Neural cell (in vitro differentiated cells): Measurements from ENCODE around the gene ZFP36L2. TPM values are rescaled to one million over a fixed set of nuclear protein-coding genes. Genes with fewer than 3 reads are reported as not detected.

Source experiments
- H2AFZ ChIP-seq: fragments of 200-600, 300-800 bp; sonication (generic), shearing (Covaris generic); 2 replicates; pipeline ENCODE4 v1.6.0; 2014; ENCODE audit warnings: low read depth, mild to moderate bottlenecking, antibody characterized with exemption, low read length, moderate library complexity
- H3F3A ChIP-seq: fragments of 200-600 bp; shearing (Covaris generic); 2 replicates; pipeline ENCODE4 v1.6.1; 2016; ENCODE audit warnings: mild to moderate bottlenecking, moderate library complexity, mixed read lengths, antibody characterized with exemption, low read length; ENCODE audit not compliant: insufficient read depth, poor library complexity, severe bottlenecking
- H3K27ac ChIP-seq: fragments of 200-600, 300-800 bp; sonication (generic), shearing (Covaris generic); 2 replicates; pipeline ENCODE4 v1.5.1; 2014; ENCODE audit warnings: mild to moderate bottlenecking, low read length, moderate library complexity
- H3K27me3 ChIP-seq: fragments of 300-800, 200-600 bp; sonication (generic), shearing (Covaris generic); 2 replicates; pipeline ENCODE4 v1.6.0; 2014; ENCODE audit warnings: mild to moderate bottlenecking, low read depth, low read length, moderate library complexity; ENCODE audit not compliant: insufficient read depth
- H3K36me3 ChIP-seq: fragments of 300-800, 200-600 bp; sonication (generic), shearing (Covaris generic); 2 replicates; pipeline ENCODE4 v1.5.1; 2014; ENCODE audit warnings: mild to moderate bottlenecking, antibody characterized with exemption, low read length, moderate library complexity; ENCODE audit not compliant: insufficient read depth
- H3K4me2 ChIP-seq: fragments of 300-800, 200-600 bp; sonication (generic), shearing (Covaris generic); 2 replicates; pipeline ENCODE4 v1.6.0; 2014; ENCODE audit warnings: mild to moderate bottlenecking, low read length
- H3K4me3 ChIP-seq: fragments of 300-800, 200-600 bp; sonication (generic), shearing (Covaris generic); 2 replicates; pipeline ENCODE4 v1.5.1; 2014; ENCODE audit warnings: mild to moderate bottlenecking, low read length, moderate library complexity
- H3K79me2 ChIP-seq: fragments of 200-600 bp; shearing (Covaris generic); replicated peaks from 2 replicates; pipeline ENCODE4 v1.6.0; 2014; ENCODE audit warnings: mild to moderate bottlenecking, low read length, moderate library complexity; ENCODE audit not compliant: insufficient read depth
- H3K9ac ChIP-seq: fragments of 300-800, 200-600 bp; sonication (generic), shearing (Covaris generic); 2 replicates; pipeline ENCODE4 v1.6.1; 2016; ENCODE audit warnings: mild to moderate bottlenecking, low read length, mixed read lengths
- H3K9me2 ChIP-seq: fragments of 200-600 bp; shearing (Covaris generic); 2 replicates; pipeline ENCODE4 v1.6.1; 2016; ENCODE audit warnings: mild to moderate bottlenecking, low read length, mixed read lengths; ENCODE audit not compliant: insufficient read depth
- H3K9me3 ChIP-seq: fragments of 200-600, 300-800 bp; sonication (generic), shearing (Covaris generic); 2 replicates; pipeline ENCODE4 v1.6.1; 2016; ENCODE audit warnings: mild to moderate bottlenecking, mixed run types, low read length, moderate library complexity, mixed read lengths
- H4K20me1 ChIP-seq: fragments of 200-600 bp; shearing (Covaris generic); 2 replicates; pipeline ENCODE4 v1.6.1; 2016; ENCODE audit warnings: mild to moderate bottlenecking, mixed run types; ENCODE audit not compliant: insufficient read depth
- EP300 ChIP-seq: fragments of 450-650 bp; conservative IDR thresholded peaks from 2 replicates; pipeline ENCODE4 v1.6.1; 2014; ENCODE audit warnings: antibody characterized with exemption, mild to moderate bottlenecking, moderate library complexity; ENCODE audit not compliant: poor library complexity, severe bottlenecking
- EZH2 ChIP-seq: fragments of 200-600, 300-800 bp; shearing (Covaris generic), sonication (generic); IDR thresholded peaks from 2 replicates; pipeline ENCODE4 v1.6.1; 2014; ENCODE audit warnings: antibody characterized with exemption, low read length, borderline replicate concordance, mild to moderate bottlenecking; ENCODE audit not compliant: insufficient read depth, poor library complexity, severe bottlenecking
- MXI1 ChIP-seq: fragments of 450-650 bp; conservative IDR thresholded peaks from 2 replicates; pipeline ENCODE4 v1.6.1; 2014; ENCODE audit warnings: antibody characterized with exemption, mild to moderate bottlenecking; ENCODE audit not compliant: poor library complexity, severe bottlenecking
- POLR2AphosphoS5 ChIP-seq: IDR thresholded peaks from 2 replicates; pipeline ENCODE4 v1.6.1; 2012
- RAD21 ChIP-seq: fragments of 450-650 bp; conservative IDR thresholded peaks from 2 replicates; pipeline ENCODE4 v1.6.1; 2014; ENCODE audit warnings: antibody characterized with exemption, mild to moderate bottlenecking, moderate library complexity
- SMC3 ChIP-seq: fragments of 450-650 bp; conservative IDR thresholded peaks from 2 replicates; pipeline ENCODE4 v1.6.1; 2014; ENCODE audit warnings: antibody characterized with exemption, mild to moderate bottlenecking, moderate library complexity; ENCODE audit not compliant: poor library complexity
- polyA plus RNA-seq: library from polyadenylated mRNA; depleted of rRNA; stranded (reverse); fragments of >200 nt; gene quantifications from 2 replicates; pipeline ENCODE4 v1.2.3, GENCODE V29; 2014
- TF ChIP-seq, protein P1 (sequence below): fragments of 450-650 bp; IDR thresholded peaks from 2 replicates; pipeline ENCODE4 v1.5.1; 2014; ENCODE audit warnings: antibody characterized with exemption, mild to moderate bottlenecking, moderate library complexity; ENCODE audit not compliant: poor library complexity, severe bottlenecking
- TF ChIP-seq, protein P2 (sequence below): IDR thresholded peaks from 2 replicates; pipeline ENCODE4 v1.6.1; 2012; ENCODE audit warnings: borderline replicate concordance

ZFP36L2 gene
- polyA plus RNA-seq, 1 donor from 2014 or later: 0.33 TPM

DNA sequence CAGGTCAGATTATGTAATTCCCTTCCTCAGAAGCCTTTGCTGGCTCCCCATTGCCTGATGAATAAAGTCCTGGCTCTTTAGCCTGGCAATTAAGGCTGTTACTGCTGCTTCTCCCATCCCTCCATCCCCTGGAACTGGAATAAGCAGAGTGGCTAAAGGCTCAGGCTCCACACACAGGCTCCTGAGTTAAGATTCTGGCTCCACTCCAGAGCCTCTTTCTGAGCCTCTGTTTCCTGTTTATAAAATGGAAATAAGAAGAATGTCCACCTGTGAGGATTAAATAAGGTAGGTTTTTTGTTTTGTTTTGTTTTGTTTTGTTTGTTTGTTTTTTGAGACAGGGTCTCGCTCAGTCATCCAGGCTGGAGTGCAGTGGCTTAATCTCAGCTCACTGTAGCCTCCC is 50.0 kb downstream of the ZFP36L2 start:
- Histone ChIP-seq H3K27me3 (no peaks in the 10 kb centered on the region), H3K27ac (no peak overlapping the region), H3K79me2 (no peaks in the 10 kb centered on the region), H2AFZ (no peak overlapping the region), H3K9ac (no peak overlapping the region), H3F3A (no peaks in the 10 kb centered on the region), H3K4me3 (no peak overlapping the region), H3K4me2 (no peak overlapping the region), H3K36me3 (no peaks in the 10 kb centered on the region), H4K20me1 (no peaks in the 10 kb centered on the region), H3K9me2 (no peaks in the 10 kb centered on the region), H3K9me3 (peaks cover 7% of the 10 kb centered on the region)
- TF ChIP-seq EZH2 (no peak), POLR2AphosphoS5 (no peak), MXI1 (no peak), EP300 (no peak), SMC3 (no peak)
- TF ChIP-seq, protein P1, sequence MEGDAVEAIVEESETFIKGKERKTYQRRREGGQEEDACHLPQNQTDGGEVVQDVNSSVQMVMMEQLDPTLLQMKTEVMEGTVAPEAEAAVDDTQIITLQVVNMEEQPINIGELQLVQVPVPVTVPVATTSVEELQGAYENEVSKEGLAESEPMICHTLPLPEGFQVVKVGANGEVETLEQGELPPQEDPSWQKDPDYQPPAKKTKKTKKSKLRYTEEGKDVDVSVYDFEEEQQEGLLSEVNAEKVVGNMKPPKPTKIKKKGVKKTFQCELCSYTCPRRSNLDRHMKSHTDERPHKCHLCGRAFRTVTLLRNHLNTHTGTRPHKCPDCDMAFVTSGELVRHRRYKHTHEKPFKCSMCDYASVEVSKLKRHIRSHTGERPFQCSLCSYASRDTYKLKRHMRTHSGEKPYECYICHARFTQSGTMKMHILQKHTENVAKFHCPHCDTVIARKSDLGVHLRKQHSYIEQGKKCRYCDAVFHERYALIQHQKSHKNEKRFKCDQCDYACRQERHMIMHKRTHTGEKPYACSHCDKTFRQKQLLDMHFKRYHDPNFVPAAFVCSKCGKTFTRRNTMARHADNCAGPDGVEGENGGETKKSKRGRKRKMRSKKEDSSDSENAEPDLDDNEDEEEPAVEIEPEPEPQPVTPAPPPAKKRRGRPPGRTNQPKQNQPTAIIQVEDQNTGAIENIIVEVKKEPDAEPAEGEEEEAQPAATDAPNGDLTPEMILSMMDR: no peak
- TF ChIP-seq, protein P2, sequence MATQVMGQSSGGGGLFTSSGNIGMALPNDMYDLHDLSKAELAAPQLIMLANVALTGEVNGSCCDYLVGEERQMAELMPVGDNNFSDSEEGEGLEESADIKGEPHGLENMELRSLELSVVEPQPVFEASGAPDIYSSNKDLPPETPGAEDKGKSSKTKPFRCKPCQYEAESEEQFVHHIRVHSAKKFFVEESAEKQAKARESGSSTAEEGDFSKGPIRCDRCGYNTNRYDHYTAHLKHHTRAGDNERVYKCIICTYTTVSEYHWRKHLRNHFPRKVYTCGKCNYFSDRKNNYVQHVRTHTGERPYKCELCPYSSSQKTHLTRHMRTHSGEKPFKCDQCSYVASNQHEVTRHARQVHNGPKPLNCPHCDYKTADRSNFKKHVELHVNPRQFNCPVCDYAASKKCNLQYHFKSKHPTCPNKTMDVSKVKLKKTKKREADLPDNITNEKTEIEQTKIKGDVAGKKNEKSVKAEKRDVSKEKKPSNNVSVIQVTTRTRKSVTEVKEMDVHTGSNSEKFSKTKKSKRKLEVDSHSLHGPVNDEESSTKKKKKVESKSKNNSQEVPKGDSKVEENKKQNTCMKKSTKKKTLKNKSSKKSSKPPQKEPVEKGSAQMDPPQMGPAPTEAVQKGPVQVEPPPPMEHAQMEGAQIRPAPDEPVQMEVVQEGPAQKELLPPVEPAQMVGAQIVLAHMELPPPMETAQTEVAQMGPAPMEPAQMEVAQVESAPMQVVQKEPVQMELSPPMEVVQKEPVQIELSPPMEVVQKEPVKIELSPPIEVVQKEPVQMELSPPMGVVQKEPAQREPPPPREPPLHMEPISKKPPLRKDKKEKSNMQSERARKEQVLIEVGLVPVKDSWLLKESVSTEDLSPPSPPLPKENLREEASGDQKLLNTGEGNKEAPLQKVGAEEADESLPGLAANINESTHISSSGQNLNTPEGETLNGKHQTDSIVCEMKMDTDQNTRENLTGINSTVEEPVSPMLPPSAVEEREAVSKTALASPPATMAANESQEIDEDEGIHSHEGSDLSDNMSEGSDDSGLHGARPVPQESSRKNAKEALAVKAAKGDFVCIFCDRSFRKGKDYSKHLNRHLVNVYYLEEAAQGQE: no peak

DNA sequence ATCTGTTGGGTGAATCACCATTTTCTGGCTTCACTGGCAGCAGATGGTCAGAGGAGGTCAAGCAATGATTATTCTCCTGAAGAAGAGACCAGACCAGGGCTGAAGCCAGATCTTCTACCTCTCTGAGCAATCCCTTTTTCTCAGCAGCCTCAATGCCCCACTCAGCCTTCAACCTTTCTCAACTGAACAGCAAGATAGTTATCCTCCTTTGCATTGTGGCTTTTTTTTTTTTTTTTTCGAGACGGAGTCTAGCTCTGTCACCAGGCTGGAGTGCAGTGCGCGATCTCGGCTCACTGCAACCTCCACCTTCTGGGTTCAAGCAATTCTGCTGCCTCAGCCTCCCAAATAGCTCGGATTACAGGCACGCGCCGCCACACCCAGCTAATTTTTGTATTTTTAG is 50.5 kb downstream of the ZFP36L2 start:
- H3K4me3 ChIP-seq: no peak overlapping the region
- TF ChIP-seq SMC3: no peak
- H3K79me2 ChIP-seq: no peaks in the 10 kb centered on the region
- peaks cover 7% of the 10 kb centered on the region for H3K9me3 ChIP-seq
- no peaks in the 10 kb centered on the region for H3K27me3 ChIP-seq
- no peaks in the 10 kb centered on the region for H3K9me2 ChIP-seq
- H3K4me2 ChIP-seq: no peak overlapping the region
- no peak overlapping the region for H2AFZ ChIP-seq
- no peak overlapping the region for H3K9ac ChIP-seq
- no peak overlapping the region for H3K27ac ChIP-seq
- H3K36me3 ChIP-seq: no peaks in the 10 kb centered on the region
- H3F3A ChIP-seq: no peaks in the 10 kb centered on the region
- no peaks in the 10 kb centered on the region for H4K20me1 ChIP-seq

DNA sequence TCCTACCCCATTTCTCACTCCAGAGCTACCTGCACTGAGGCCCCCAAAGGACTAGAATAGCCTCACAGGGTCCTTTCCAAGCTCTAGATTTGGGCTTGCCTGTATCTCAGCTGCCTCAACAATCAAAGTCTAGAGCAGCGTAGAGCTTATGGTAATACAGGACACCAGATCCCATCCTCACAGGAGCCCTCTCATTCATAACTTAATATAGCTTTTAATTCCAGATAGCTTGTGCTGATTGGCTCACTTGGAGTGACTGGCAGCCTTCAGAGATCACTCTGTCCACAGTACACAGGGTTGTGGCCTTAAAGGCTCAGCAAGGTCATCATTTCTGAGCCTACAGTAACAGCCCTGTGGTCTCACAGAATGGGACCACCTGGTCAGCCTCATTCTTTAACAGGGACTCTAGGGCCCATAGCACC is 51.4 kb downstream of the ZFP36L2 start:
- Histone ChIP-seq H3F3A (no peaks in the 10 kb centered on the region), H3K79me2 (no peaks in the 10 kb centered on the region), H4K20me1 (no peaks in the 10 kb centered on the region), H3K4me2 (no peak overlapping the region), H3K27me3 (no peaks in the 10 kb centered on the region), H3K9me3 (peaks cover 7% of the 10 kb centered on the region), H3K36me3 (no peaks in the 10 kb centered on the region), H3K9me2 (no peaks in the 10 kb centered on the region), H3K9ac (no peak overlapping the region), H3K27ac (no peak overlapping the region), H2AFZ (no peak overlapping the region), H3K4me3 (no peak overlapping the region)
- TF ChIP-seq MXI1: no peak
- TF ChIP-seq RAD21: no peak
- no peak for TF ChIP-seq EP300
- TF ChIP-seq EZH2: no peak
- no peak for TF ChIP-seq SMC3
